Activated gamma-delta T cell (primary cell): Measurements from ENCODE around the gene ABITRAM.
"Not testable (repeated sequence)": the region's sequence is repeated elsewhere in the genome, so short reads cannot be mapped to it uniquely, and the experiment has no call there.

Source experiments
- DNase-seq: peaks from one replicate; lab custom pipeline; 2025; lab: John Stamatoyannopoulos, UW

ABITRAM gene

DNA sequence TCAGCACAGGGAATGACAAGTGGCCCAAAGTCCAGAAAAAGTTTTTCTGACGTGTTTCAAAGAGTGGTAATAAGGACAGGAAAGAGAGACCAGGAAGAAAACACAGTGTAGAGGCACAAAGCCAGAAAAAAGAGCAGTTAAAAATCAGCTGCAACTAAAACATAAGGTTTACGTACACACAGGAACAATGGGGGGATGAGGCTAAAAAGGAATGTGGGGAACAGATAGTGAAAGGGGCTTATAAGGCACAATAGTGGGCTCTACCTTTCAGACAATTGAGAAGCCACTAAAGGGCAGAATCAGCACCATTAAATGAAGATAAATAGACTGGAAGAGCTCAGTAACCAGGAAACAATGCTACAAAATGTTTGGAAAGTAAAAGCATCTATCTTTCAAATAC lies 5.8 kb upstream of the ABITRAM start:
- no peak for DNase-seq

DNA sequence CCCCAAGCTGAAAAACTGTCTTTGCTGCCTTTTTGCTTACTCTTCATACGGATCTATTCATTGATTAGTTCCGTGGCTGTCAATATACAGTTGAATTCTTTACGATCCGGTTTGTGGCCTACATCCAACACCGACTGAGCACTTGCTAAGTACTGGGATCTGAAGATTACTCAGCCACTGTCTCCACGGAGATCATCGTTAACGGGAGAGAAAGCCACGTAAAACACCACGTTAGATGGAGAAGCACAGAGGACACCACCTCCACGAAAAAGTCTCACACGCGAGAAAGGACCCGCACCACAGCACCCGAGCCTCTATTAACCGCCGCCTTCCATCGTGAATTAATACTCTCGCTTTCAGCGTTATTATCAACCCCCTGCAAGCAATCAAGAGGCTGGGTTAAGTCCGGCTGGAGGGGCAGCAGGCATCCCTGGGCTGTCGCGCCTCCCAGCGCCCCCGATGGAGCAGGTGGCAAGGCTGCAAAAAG lies 926 bp upstream of the ABITRAM start:
- DNase-seq, result no peak

DNA sequence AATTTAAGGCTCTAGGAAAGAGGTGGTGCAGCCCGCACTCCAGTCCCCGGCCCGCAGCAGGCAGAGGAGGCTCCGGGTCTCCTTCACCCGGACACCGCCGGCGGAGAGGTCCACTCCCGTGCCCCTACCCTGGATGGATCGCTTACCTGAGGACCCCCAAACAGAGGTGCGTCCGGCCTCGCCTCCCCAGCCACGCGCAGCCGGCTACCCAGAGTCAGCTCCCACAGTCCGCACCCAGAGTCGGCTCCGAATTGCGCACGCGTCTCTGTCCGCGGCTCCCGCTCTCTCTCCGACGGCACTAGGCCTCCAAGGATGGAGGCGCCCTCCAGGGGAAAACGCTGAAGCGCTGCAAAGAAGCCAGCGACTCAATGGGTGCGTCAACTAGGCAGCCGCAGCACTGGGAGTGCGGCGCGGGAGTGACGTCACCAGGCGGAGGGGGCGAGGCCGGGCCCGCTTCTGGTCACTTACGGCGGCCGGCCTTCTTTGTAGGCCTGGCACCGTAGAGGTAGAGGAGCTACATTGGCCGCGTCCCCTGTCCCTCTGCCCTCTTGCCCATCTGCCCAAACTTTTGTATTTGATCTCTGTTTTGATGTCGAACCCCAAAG lies 380 bp upstream of the ABITRAM start, which contains the start of gene ELP1:
ELP1 (minus strand) TSS at position 407 of the 605 bp plus-strand sequence. CDS start 2,978 bp downstream, outside the sequence.
- DNase-seq, result peak; percentile 85

DNA sequence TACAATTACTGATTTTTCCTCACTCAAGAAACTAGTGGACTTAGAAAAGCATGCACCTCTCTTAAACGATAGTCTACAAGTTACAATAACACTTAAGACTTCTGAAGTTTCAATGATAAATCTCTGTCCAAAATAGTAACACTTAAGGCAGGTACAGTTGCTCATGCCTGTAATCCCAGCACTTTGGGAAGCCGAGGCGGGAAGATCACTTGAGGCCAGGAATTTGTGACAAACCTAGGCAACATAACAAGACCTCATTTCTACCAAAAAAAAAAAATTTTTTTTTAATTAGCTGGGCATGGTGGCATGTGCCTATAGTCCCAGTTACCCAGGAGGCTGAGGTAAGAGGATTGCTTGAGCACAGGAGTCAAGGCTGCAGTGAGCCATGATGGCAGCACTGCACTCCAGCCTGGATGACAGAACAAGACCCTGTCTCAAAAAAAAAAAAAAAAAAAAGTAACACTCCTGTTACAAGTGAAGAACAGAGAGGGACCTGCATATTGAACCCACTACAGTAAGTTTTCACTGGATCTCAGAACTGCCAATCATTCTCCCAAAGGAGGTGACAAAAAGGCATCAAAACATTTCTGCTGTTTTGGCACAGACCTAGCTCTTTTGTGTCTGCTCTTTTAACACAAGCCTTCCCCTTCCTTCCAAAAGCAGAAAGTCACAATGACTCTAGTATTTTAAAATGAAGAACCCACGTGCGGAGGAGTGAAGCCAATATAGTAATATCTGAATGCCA lies 3.5 kb downstream of the ABITRAM start:
- no peak for DNase-seq

DNA sequence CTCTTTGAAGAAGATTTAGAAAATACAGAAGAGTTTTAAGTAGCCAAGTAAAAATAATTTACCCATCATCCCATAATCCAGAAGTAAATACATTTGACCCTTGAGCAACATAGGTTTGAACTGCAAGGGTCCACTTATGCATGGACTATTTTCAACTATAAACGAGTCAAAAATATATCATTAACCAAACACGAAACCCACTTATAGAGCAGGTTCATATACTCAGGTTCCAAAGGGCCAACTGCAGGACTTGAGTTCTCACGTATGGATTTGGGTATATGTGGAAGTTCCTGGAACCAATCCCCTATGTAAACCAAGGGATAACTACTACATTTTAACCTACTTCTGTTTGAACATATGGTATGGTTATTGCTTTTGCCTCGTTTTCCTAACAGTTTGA lies 5.8 kb downstream of the ABITRAM start:
- no peak for DNase-seq

DNA sequence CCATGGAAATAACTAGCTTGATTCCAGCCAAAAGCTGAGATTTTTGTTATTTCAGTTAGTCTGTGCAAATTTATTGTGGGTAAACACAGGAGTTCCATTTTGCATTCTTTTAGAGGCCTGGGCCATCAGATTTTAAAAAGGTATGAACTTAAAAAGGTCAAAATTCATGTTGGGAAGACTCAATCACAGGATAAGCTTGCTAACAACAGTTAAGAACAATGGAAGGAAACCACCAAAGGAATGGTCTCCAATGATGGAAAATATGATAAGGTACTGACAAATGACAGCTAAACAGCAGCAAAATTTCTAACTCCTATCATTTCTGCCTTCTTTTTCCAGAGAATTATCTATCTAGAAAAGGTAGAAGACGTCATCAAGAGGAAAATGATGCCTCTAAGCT lies 16.0 kb downstream of the ABITRAM start:
- DNase-seq, result no peak

DNA sequence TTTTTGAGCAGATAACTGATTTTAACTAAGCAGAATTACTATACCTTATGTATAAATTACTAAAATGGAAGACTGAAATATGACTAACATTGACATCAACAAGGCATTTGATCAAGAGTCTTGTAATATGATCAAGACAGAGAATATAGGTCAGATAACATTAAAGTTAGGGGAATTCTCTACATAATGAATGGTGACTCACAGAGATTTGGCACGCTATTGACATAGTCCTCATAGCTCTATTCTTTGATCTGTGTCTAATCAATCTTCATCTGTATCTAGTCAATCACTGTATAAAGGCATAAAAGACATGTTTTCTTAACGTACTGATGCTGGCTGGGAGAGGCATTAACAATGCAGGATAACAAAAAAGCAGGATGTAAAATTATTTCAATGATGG lies 17.4 kb downstream of the ABITRAM start:
- no peak for DNase-seq

DNA sequence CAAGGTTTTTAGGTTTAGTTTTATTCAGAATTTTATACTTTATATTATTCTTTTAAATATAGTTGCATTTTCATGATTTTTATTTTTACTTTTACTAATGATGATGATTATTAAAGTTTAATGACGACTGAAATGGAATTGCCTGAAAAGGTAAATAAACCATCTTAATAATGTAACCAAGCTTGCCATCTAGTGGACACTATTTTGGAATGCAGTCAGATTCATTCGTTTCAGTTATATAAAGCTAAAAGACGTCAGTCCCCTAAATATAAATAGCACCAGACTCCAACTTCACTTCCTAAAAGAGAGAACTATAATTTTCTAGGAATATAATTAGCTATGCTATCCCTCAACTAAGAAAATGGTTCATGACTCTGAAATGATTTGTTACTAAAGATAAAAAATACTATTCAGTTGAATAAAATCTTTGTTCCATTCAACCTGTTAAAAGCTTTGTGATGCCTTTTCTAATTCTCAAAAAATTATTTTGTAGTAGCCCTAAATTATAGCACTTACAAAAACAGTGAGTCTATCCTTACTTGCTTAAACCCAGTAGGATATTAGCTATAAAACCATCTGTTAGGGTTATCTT lies 19.9 kb downstream of the ABITRAM start:
- DNase-seq, result no peak

DNA sequence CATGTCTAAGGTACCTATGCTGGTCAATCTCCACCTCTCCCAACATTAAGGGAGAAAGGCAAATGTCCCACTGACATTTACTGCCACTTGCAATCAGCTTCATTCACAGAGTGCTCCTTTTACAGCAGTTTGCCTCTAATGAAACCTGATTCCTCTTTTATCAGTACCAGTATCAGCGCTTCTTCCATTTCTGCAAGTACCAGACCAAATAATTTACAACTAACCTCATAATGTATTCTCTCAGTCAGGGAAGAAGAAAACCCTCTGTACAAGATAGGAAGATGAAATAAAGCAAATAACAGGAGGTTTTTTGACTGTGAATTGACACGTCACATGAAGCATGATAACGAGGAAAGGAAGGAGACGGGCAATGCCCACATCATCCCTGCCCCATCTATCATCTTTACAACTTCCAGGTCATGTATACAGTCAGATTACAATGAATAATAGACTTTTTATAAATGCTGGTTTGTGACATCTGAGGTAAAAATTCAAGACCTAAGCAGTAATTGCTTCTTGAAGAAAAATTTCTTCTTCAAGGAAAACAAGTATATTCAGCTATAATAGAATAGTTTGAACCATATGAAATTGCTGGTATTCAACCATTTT lies 21.9 kb downstream of the ABITRAM start:
- DNase-seq, result no peak

DNA sequence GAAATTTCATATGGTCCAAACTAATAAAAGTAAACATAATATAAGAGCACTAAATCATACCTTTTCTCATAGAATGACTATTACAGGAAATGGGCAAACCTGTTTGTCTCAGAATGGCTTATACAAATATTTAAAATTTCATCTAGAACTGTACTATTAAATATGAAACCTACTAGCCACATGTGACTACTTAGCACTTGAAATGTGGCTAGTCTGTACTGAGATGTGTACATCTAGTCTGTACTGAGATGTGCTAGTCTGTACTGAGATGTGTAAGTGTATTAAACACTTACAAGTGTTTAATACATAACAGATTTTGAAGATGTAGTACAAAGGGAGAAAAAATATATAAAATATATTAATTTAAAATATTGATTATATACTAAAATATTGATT lies 22.4 kb downstream of the ABITRAM start:
- no peak for DNase-seq

DNA sequence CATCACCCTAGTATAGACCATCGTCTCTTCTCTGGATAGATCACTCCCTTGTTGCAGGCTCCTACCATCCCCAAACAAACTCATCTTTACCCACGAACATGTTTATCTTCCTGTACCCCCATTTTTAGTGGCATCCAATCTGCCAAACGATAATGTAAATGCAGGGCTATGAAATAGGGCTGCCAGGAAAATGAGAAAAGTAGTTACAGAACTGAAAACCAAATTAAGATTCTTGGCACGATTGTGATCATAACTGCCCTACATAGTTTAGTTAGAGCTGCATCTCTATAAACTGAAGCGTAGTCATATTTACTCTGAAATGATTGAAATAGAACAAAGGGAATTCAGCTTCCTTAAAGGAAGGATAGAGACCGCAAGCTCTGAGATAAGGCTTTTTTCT lies 26.1 kb downstream of the ABITRAM start:
- no peak for DNase-seq

DNA sequence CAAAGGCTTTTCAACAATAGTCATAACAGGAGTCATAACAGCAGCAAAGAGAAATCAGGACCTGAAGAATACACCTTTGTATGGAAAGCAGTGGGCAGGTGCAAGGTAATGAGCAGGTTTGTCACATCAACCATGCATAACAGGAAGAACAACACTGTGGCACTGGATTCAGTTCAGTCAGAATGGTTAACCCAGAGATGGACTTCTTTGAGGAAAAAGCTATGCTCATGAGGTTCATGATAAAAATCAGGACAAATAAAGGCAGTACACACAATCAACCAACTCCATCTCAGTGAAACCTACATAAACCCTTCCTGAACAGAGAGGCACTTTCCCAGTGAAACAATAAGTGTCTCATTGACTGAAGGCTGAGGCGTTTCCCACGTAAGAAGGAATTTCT lies 27.0 kb downstream of the ABITRAM start:
- no peak for DNase-seq

DNA sequence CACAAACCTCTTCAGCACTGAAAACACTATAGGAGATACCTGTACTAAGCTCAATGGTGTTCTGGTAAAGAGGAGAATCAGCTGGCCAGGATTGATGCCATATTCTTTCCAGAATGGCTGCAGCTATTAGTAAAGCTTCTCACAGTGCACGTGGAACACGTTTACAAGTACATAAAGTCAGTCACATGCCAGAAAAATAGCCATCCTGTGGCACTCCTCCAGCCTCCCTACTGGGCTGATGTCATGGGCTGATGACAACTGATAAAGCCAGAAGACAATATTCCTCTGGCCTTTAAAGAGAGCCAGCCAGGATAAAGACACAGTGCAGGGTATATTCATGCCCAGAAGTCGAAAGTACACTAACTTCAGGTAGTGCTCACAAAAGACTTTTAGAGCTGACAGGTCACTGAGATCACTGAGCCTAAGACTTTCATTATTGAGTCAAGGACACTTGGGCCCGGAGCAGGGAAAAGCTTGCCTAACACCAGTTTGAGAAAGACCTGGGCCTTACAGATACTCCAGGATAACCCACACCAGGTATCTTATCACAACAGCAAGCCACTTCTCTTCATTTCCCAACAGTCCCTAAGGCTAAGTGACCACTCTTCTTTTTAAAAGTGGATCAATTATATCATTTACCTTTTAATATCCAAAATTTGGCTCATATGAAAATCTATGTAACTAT lies 29.4 kb downstream of the ABITRAM start:
- no peak for DNase-seq

DNA sequence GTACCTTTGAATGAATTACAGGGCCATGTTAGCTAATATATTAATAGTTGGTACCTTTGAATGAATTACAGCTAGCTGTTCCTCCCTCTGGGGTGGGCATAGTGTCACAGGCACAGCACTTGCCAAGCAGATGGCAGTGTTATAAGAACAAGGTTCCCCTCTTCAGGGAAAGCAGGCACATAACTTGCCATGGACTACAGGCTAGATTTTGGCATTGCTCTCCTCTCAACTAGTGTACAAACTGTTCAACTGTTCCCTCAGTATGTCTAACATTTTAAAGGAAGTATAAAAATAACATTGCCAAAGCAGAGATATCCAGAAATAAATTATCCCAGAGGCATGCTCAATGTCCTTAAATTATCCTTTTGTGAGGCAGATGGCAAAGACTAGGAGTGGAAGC lies 33.7 kb downstream of the ABITRAM start:
- DNase-seq, result no peak

DNA sequence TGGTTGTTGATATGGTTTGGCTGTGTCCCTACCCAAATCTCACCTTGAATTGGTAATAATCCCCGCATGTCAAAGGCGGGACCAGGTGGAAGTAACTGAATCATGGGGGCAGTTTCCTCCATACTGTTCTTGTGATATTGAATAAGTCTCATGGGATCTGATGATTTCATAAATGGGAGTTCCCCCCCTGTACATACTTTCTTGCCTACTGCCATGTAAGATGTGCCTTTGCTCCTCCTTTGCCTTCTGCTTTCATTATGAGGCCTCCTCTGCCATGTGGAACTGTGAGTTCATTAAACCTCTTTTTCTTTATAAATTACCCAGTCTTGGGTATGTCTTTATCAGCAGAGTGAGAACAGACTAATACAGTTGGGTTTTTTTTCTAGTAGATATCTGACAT lies 37.2 kb downstream of the ABITRAM start:
- DNase-seq, result not testable (repeated sequence)

DNA sequence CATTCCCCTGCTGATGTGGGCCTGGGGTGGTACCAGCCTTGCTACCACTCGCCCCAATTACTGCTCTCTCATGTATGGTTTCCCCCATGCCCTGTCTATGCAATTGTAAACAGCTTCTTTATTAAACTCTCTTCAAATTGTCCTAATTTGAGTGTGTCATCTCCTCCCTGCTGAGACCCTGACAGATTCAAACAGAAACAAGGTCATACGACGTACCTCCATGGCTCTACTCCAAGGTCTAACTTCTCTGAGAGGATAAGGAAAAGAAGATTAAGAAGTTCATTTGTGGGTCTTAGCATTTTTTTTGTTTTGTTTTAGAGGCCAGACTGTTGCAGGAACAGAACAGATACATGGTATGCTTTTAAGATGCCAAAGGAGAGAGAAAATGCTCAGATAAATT lies 38.0 kb downstream of the ABITRAM start:
- no peak for DNase-seq

DNA sequence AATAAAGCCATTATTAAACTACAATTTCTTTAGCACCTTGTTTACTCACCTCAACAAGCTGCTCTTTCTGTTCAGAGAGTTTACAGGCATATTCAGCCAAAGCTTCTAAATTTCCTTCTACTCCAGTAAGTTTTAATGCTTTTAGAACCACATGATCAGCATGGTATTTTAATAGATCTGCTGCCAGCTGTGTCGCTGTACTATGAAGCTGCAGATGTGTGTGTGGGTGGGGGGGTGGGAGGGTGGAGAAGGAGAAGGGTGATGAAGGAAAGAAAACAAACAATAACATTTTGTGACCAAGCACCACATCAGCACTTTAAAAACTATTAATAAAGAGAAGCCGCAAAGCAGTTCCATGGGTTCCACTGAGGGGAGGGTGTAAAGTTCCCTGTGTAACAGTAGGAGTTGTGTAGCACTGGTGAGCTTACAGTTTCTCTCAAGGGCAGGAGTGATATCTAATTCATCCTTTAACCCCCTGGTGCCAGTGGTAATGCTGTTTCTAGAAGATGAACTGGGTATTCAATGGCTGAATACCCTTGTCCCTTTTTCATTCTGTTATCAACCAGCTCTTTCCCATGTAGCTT lies 38.5 kb downstream of the ABITRAM start:
- no peak for DNase-seq

DNA sequence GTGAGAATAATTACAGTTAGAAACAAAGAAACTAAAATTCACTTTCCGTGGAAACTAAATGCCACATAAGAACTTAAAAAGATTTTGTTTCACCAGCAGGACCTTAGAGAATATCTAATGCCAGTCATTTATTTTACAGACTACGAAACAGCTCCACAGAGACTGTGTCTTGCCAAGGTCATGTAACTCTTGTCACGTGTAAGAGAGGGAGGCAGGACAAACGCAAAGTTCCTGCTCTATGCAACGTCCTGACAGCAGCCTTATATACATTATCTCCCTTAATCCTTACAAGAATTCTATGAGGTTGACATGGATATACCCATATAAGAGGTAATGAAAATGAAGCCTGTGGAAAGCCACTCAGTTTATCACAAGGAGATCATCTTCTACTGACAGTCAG lies 39.7 kb downstream of the ABITRAM start:
- DNase-seq, result no peak

DNA sequence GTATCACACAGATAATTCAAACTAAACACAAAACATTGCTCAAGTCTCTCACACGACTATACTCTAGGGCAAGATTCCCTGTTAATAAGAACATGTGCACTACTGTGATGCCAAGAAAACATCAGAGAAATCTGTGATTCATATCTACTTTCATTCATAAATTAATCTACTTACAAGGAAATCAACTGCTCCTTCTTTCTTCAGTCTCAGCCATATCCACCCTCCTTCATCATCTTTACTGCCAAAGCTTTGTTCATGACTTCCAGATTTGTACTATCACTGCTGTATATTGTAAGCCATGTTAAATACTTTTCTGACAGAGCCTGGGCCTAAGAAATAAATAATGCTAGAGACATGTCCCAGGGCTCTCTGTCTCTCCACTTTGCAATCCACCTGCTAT lies 44.0 kb downstream of the ABITRAM start:
- DNase-seq, result no peak

DNA sequence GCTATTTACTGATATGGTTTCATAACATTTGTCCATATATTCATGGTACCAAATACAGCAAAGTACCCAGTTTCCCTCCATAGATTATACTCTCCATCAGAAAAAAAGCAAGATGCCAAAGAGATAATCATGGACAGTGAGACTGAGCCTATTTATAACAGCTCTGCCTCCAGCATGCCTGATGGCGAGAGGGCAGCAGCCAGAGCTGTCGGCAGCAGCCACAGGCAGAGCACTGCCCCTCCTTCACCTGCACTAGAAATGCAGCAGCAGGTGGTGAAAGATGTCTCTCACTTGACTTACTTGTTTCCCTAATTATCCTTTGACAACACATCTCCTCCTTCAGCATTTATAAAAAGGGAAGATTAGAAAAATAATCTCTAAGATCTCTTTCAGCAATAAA lies 46.7 kb downstream of the ABITRAM start:
- DNase-seq, result no peak

DNA sequence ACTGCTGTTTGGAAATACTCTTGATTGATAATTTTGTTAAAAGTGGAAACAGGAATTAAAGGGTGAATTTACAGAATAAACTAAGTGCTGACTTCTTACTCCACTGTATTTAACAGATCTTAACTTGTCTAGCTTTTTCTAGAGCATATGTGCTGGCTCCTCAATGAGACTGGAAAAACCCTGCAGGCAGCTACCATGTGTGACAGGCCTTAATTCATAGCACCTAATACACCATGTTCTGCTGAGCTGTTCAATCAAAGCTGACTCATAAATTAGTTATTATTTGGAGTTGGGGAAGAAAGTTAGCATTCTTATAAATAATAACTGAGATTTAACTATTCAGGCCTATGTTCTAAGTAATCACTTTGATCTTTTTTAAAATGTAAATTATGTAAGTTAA lies 49.7 kb downstream of the ABITRAM start:
- DNase-seq, result no peak
